ENCODE results near the gene TMEM14A.

DNA sequence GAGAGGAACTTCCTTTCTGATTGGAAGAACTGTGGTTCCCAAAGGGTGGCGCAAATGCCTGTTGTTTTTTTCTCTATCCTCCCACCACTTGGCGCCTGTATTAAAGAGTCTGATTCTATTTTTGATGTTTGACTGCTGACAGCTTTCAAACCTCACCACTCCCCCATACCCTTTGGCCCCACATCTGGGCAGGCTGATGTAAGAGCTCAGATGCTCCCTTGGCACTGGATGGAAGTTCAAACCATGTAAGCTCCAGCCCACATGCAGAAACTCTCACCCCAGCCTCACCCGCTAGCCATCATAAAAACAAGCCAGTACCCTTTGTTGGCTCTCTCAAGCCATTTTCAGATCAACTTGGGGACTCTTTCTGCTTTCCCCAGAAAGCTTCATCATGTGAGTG lies 20.0 kb upstream of the TMEM14A start:
- TF ChIP-seq ZNF140 (CRISPR knock-in tag; IDR thresholded peaks at IDR 0.05) (no peak), MXI1 (IDR thresholded peaks at IDR 0.05; ENCODE audit: low read depth, low read length) (no peak), NFYB (IDR thresholded peaks at IDR 0.05; ENCODE audit: extremely low read depth, insufficient read length) (no peak), ETS1 (conservative IDR thresholded peaks at IDR 0.05; ENCODE audit: control insufficient read depth, low read depth, low read length) (no peak), KLF10 (CRISPR knock-in tag; IDR thresholded peaks at IDR 0.05) (no peak)
- TF ChIP-seq, protein P1, sequence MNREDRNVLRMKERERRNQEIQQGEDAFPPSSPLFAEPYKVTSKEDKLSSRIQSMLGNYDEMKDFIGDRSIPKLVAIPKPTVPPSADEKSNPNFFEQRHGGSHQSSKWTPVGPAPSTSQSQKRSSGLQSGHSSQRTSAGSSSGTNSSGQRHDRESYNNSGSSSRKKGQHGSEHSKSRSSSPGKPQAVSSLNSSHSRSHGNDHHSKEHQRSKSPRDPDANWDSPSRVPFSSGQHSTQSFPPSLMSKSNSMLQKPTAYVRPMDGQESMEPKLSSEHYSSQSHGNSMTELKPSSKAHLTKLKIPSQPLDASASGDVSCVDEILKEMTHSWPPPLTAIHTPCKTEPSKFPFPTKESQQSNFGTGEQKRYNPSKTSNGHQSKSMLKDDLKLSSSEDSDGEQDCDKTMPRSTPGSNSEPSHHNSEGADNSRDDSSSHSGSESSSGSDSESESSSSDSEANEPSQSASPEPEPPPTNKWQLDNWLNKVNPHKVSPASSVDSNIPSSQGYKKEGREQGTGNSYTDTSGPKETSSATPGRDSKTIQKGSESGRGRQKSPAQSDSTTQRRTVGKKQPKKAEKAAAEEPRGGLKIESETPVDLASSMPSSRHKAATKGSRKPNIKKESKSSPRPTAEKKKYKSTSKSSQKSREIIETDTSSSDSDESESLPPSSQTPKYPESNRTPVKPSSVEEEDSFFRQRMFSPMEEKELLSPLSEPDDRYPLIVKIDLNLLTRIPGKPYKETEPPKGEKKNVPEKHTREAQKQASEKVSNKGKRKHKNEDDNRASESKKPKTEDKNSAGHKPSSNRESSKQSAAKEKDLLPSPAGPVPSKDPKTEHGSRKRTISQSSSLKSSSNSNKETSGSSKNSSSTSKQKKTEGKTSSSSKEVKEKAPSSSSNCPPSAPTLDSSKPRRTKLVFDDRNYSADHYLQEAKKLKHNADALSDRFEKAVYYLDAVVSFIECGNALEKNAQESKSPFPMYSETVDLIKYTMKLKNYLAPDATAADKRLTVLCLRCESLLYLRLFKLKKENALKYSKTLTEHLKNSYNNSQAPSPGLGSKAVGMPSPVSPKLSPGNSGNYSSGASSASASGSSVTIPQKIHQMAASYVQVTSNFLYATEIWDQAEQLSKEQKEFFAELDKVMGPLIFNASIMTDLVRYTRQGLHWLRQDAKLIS (CRISPR knock-in tag; IDR thresholded peaks at IDR 0.05): no peak
- TF ChIP-seq, protein P2, sequence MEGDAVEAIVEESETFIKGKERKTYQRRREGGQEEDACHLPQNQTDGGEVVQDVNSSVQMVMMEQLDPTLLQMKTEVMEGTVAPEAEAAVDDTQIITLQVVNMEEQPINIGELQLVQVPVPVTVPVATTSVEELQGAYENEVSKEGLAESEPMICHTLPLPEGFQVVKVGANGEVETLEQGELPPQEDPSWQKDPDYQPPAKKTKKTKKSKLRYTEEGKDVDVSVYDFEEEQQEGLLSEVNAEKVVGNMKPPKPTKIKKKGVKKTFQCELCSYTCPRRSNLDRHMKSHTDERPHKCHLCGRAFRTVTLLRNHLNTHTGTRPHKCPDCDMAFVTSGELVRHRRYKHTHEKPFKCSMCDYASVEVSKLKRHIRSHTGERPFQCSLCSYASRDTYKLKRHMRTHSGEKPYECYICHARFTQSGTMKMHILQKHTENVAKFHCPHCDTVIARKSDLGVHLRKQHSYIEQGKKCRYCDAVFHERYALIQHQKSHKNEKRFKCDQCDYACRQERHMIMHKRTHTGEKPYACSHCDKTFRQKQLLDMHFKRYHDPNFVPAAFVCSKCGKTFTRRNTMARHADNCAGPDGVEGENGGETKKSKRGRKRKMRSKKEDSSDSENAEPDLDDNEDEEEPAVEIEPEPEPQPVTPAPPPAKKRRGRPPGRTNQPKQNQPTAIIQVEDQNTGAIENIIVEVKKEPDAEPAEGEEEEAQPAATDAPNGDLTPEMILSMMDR (IDR thresholded peaks at IDR 0.05 in 2 of 3, conservative IDR thresholded peaks at IDR 0.05 in 1 of 3; ENCODE audit: insufficient read depth in 2 of 3, low read depth in 1 of 3, low read length in 3 of 3): no peak

Data from K562 (cell line).